ENCODE results near the gene KRTAP10-12.

Gene KRTAP10-12

GRCh38 chr21:44699502-44700001, 2.6 kb downstream of the KRTAP10-12 start:
- DNase-seq: no peak

DNA sequence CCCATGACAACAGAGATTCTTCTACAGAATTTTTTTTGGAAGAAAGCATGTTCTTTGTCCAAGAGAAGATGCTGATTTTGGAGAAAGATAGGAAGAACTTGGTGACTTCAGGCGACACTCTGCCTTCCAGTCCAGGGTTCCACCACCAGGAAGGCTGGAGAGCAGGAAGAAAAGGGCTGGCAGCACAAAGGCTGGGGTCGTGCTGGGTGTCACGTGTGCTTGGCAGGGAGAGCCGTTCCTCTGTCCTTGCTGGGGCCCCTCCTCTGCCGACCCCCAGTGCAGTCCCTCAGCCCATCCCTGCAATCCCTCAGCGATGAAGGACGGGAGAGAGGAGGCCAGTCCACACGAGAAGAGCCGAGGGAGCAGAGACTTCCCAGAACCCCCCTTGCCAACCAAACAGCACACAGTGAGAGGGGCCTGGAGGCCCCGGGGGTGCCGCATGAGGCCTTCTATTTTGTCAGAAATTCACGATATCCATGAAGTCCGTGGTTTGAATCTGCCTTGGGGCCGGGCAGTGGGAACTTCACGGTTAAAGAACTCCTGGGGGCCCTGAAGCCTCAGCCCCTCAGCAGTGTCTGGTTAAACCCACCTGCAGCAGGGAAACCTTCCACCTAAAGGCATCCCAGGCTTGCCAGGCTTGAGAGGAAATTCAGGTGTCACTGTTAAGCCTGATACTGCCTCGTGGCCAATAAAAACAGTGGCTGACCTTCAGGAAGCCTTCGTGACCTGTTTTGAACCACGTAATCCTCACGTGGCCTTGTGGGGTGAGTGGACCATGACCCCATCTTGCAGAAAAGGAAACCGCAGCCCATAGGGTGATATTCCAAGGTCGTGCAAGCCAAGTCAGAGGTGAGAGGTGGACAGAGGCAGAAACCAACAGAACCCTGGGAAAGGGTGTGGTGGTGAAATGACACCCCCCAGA, 3.4 kb downstream of the KRTAP10-12 start:
- no peak for DNase-seq

DNA sequence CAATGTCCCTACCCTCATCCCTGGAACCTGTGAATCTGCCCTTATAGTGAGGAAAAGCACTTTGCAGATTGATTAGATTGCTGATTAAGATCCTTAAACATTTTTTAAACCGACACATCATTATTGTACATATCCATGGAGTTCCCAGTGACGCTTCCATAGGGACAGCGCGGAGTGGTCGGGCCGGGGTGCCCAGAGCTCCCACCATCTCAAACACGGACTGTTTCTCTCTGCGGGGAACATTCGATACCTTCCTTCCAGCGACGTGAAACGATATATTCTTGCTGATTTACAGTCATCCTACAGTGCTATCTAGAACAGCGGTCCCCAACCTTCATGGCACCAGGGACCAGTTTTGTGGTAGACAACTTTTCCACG, 4.0 kb downstream of the KRTAP10-12 start:
- no peak for DNase-seq

GRCh38 chr21:44701541-44701940, 4.6 kb downstream of the KRTAP10-12 start:
- no peak for DNase-seq

- DNase-seq: no peak
Observed at GRCh38 chr21:44702111-44702972, 5.4 kb downstream of the KRTAP10-12 start.

DNA sequence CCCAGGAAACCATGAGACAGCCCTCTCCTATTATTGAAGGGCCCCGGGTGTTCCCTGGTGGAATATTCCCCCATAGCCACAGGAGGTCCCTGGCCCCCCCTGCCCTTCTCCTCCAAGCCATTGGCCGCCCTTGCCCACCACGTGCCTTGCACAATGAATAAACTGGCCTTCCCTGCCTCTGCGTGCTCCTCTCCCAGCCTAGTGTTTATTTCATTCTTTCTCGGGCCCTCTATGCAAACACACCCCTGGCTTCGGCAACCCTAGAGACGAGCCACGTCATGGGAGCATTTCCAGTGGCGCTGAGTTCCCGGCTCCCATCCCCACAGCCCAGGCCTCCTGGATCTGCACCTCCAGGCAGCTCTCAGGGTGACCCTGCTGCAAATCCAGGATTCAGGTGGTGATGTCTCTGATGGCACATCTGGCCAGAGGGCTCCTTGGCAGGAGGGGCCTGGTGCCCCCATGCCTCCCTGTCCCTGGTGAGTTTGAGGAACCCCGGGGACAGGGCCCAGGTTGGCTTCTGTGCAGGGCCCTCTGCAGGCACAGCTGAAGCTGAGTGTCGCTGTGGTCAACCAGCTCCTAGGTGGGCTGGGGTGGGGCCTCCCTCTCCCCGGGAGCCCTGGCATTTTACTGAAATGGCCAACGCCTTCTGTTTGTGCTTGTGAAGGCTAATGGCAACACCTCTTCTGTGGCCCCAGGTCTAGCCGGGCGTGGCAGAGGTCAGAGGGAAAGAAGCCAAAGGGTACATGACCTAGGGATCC, 6.2 kb downstream of the KRTAP10-12 start:
- no peak for DNase-seq

DNA sequence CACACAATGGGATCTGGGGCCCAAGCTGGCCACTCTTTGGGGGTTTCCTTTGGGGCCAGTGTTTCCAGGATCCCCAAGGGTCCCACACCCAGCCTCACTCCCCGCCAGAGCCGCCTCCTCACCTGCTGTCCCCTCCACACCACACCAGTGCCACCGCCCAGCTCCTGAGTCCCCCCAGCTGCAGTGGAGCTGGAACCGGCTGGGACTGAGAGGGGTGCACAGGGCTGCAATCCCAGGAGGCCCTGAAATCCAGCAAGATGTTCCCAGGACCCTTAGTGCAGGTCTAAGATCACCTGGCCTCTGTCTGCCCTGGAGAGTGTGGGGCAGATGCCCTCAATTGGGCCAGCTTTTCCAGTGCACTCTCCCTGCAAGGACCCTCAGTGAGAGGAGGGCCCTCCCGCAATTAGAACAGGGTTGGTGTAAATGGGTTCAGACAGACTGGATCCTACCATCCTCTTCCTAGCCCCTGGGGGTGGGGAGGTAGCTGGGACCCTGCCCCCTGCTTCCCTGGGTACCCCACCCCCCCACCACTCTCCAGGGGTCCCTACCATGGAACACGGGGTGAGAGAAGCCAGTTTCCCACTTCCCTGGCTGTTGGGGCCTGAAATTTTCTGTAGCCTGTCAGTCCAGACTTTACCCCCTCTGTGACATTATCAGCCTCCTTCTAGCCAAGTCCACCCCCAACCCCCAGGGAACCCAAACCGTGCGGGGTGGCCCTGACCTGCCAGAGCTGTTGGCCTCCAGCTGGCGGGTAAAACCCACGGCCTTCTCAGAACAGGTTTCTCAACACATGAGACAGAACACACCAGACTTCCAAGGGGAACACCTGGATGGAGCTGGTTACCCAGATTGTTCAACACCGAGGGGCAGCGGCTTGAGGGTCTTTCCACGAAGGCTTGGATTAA, 7.0 kb downstream of the KRTAP10-12 start:
- no peak for DNase-seq

DNA sequence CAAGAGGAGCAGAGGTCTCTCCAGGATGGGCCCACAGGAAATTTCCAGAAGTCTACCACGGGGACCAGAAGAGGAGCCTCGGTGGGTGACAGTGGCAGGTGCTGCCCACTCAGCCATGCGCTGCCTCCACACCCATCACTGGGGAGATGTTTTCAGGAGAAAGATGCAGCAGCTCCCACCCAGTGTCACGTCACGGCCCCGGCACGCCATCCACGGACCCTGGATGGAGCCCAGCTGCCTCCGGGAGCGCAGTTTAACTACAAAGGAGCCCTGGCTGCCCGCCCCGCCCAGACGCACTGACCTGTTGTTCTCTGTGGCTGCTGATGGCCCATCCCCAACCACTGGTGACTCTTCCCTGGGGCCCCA, 7.6 kb downstream of the KRTAP10-12 start:
- no peak for DNase-seq

DNA sequence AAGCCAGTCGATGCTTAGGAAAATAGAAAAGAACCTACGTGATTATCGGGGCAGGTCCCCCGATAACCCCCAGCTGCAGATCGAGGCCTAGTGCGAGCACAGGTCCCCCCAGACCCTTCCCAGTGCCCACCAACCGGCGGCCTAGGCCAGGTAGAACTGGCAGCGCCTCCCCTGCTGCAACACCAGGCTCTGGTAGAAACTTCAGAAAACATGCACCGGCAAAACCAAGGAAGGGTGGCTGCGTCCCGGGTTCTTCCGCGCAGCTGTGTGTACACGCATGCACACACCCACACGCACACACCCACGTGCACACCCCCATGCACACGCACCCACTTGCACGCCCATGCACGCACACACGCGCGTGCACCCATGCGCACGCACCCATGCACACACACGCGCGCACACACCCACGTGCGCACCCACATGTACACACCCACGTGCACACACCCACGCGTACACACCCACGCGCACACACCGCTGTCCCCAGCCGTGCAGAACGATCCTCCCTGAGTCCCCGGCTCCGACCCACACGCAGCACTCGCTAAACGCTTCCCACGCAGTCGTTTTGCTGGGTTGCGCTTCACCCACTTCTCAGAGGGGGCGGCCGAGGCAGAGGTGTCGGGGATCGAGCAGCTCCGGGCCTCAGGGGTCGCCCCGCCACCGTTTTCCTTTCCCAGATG, 9.2 kb downstream of the KRTAP10-12 start:
- DNase-seq: no peak

DNA sequence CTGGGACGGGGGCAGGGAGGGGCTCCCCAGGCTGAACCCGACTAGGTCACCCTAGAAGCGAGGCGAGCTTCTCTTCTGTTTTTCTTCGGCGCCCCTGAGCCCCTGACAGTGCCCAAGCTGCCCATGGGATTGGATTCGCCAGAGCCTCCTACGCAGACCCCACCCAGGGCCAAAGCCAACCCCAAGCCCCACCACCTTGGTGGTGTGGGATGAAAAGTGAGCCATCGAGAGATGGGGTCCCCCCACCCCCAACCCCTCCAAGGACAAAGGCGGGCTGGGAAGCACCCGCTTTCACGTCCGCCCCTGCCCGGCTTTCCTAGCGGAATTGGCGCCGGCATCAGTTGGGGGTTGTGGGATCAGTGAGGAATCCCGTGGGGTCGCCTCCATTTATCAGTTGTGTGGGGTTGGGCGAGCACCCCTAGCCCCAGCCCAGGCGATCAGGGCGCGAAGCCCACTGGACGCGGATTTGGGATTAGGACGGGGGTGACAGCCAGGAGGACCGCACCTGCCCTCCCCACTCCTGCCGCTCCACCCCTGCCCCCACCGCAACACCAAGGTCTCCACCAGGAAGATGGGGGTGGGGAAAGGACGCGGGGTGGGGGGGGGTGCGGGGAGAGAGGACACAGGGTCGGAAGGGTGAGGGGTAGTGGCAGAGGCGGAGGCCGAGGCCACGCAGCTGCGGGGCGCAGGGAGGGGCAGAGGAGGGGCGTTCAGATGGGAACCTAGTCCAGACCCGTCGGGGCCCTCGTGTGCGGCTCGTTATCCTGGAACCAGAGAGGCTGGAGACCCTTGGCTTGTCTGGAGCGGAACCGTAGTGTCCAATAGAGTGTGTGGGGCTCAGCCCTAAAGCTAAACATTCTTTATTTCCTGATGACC, 10.0 kb downstream of the KRTAP10-12 start:
- no peak for DNase-seq

DNA sequence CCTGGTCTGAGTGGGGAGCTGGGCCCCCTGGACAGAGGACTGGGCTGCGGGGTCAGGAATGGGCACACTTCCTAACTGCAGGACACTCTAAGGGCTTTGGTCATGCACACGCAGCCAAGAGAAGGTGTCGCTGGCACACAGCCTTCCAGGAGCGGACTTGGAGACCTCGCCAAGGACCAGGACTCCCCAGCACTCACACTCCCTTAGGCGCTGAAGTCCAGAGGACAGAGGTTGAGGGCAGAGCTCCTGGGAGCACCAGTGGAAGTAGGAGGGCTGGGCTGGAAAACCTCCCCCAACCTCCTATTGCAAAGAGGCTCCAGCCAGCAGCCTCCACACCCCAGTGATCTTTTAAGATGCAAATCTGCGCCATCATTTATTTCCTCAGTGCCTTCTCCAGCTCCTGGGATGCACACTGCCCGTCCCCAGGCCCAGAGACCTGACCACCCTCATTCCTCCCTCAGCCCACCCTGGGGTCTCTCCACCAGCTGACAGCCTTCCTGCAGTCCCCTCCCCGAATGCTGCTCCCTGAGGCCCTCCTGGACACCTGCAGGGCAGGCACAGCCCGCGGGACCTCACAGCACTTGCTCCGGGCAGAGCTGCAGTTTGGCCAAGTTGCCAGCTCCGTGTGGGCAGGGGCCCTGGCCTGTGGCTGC, 11.4 kb downstream of the KRTAP10-12 start:
- DNase-seq: no peak

DNA sequence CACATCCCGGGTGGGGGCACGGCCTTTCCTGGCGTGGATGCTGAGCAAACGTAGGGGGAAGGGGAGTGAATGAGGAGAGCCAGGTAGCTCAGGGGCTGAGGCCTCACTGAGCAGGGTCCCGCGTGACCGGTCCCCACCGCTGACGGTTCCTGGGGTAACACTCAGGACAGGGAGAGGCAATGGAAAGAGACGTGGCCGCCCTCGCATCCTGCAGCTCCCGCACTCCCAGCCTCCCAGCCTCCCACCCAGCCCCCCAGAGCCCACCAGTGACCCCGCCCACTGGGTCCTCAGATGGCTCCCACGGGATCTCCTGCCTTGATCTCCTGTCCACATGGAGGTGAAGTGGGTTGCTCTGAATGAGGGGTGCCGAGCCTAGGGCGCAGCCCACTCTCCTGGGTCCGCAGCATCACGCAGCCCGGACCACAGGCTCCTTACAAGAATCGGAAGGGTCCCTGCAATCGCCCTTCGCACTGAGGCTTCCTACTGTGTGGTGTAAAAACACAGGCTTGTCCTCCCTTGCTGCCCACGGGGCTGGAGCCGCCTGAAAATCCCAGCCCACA, 12.0 kb downstream of the KRTAP10-12 start:
- DNase-seq: no peak

- no peak for DNase-seq
Observed at GRCh38 chr21:44709426-44710293, 12.7 kb downstream of the KRTAP10-12 start.

DNA sequence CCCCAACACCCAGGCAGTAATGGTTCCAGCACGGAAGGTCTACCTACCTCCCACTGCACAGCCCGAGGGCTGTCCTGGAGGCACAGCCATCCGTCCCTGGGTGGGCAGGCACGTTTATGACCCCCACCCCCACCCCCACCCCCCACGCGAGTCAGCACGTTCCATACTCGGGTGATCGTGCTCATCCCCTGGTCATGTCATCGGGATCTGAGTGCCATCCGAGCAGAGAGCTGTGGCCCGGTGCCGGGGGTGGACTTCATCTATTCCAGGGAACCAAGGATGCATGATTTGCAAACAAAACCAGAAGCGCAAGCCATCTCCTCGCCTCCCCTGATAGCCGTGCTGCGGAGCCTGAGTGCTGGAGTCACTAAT, 13.3 kb downstream of the KRTAP10-12 start:
- DNase-seq: no peak

GRCh38 chr21:44710756-44711326, 13.9 kb downstream of the KRTAP10-12 start:
- no peak for DNase-seq

DNA sequence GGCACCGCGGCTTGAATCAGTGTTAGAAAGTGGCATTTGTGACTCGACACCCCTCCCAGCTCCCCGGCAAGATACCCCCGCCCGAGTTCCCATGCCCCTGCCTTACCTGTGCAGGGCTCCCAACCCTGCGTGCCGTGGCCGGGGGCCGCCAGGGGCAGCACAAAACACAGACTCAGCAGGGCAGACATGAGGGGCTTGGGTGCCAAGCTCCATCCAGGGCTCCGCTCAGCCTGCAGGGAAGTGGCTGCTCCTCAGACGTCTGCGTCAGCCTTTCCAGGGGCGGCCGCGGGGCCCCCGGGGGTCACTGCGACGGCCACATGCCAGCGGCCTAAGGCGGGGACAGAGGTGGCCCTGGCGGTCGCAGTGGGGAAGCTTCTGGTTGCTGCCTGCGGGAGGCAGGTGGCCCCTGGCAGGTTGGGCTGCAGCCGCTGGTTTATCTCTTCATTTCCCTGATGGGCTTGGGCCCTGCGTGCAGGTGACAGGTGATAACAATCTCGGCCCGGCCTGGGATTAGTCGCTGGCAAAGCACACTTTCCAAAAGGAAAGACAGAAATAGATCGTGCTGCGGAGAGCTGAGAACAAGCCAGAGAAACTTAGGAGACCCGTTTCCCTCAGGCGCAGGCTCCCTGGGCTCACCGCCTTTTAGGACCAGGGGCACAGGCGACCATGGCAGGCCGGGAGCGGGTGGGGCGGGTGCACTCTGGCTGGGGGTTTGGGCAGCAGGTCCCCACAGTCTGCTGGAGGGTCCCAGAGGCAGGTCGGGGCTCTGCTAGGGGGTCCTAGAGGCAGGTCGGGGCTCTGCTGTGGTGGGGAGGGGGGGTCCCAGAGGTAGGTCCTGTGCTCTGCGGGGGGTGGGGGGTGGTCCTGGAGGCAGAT, 14.6 kb downstream of the KRTAP10-12 start, which contains the start of gene TSPEAR:
Gene TSPEAR (minus strand): TSS at position 246 of the 876 bp plus-strand sequence. CDS start 58 bp downstream, at position 188.
- no peak for DNase-seq

All from activated CD4-positive, alpha-beta T cell treated with anti-CD3 and anti-CD28 coated beads, Interleukin-2, amount 50 U/mL, for 48 hours (primary cell).